HTR-8/SVneo (cell line): Measurements from ENCODE around the gene CDK11A.
"Not testable (repeated sequence)": the region's sequence is repeated elsewhere in the genome, so short reads cannot be mapped to it uniquely, and the experiment has no call there.

ENCODE experiments used
- DNase-seq: peaks from one replicate; pipeline ENCODE4 v3.0.0; 2011; ENCODE audit warnings: low spot score, mixed read lengths; ENCODE audit not compliant: insufficient read length
- FAIRE-seq: peaks from 2 replicates; lab custom pipeline; 2011; peaks lifted over from hg19 to GRCh38; lab: Jason Lieb, UNC

The CDK11A gene

DNA sequence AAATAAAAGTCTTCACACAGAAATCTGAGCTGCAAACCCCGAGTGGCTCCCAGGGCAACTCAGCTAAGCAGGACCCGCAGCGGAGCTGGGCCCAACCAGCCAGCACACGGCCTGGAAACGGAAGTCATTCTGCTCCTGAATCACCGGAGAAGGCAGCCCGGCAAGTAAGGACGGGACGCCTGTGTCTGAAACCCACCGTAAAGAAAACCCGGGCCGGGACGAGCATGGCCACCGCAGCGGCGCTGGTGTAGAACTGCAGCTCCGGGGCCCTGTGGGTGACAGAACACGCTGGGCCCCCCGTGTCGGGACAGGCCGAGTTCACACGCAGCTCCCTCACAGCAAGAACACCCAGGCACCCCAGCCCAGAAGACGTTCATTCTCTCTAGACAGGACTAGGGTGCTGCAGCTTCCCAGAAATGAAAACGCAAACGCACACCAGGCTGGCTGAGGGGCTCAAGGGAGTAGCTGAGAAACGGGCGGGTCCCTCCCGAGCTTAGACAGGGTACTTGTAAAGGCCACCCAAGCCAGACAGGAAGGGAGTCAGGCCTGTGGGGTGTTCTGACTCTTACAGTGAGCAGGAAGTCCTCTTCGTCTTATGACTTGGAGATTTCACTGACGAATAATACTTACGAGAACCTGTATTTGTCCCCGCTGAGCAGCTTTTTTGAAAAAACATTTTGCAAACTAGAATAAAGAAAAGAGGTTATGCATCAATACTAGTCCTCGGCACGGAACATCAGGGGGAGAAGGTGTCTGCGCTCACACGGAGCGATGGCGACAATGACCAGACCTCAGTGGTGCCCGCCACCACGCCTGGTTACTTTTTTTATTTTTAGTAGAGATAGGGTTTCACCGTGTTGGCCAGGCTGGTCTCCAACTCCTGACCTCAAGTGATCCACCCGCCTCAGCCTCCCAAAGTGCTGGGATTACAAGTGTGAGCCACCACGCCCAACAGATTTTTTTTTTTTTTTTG is 54.4 kb downstream of the CDK11A start:
- no peak for FAIRE-seq
- no peak for DNase-seq

- no peak for DNase-seq
- FAIRE-seq = no peak
These were observed 57.6 kb downstream of the CDK11A start for GRCh38 chr1:1666526-1666925.

DNA sequence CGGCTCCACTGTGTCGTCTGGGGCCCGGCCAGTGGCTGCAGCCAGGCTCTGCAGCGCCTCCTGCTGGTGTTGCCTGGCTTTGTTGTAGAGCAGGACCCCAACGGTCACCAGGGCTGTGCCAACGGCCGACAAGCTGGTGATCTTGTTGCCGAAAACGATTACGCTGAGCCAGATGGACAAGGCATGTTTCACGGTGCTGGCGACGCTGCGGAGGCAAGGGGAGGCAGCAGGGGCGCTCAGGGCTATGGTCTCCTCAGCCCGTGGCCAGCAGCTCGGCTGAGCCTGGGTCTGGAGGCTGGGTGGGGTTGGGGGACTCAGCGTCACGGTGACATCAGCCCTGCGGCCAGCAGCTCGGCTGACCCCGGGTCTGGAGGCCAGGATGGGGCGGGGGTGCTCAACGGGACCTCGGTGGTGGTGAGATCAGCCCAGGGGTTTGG is 58.3 kb downstream of the CDK11A start:
- DNase-seq (no peak), FAIRE-seq (no peak)

GRCh38 chr1:1664941-1665814 is 59.0 kb downstream of the CDK11A start:
- no peak for DNase-seq
- FAIRE-seq = no peak

DNA sequence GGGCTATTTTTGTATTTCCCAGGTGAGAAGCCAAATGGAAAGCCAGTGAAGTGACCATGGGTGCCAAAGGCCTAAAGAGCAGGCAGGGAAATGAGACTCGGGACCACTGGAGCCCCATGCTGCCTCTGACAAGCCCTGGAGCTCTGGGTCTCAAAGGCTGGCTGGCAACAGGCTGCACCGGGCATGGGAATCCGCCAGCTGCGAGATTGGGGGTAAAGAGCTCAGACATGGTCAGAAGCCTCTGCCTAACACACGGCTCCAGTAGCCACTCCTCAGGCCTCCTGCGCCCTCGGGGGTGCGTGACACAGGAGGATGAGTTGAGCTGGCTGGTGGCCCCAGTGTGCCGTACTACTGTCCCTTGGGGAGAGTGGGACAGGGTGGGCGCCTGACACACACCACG is 59.8 kb downstream of the CDK11A start:
- DNase-seq, FAIRE-seq: not testable (repeated sequence)

- not testable (repeated sequence) for DNase-seq, FAIRE-seq
These were observed 61.2 kb downstream of the CDK11A start for GRCh38 chr1:1662830-1663560.

- DNase-seq, FAIRE-seq: not testable (repeated sequence)
These were observed 61.8 kb downstream of the CDK11A start for GRCh38 chr1:1662392-1662791.

DNA sequence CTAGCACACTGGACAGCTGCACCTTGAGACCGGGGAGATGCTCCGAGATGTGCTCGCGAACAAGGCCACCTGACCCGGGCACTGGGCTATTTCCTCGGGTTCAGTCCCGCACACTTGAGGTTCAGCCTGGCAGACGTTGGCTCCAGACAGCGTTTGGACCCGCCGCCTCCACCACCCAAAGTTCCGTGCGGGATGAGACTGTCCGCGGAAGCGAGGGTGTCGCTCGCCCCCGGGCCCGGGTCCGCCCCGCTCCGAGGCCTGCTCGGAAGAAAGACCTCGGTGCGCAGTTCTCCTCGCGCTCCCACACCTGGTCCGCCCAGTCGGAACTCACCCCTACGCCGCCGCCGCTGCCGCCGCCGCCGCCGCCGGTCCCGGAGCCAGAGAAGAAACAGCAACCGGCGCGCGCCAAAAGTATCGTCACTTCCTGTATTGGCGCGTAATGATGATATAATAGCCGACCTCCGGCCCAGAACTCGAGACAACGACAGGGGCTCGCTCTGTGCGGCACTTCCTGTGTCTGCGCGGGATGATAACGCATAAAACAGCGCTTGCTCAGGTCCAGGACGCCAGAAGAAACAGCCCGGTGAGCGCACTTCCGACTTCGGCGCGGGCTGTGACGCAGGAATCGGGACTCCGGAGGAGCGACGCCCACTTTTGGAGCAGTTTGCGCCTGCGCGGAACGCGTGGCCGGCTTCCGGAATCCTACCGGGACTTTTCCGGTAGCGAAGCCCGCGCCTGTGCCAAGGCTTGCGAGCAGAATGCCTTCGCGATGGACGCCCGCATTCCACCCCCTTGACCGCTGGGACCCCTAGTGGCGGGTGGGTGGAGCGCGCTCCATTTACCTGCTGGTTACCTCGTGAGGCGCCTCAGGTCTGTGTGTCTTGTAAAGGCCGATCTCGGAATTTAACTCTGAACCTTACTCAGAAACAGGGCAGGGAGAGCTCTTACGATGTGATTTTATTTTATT is 65.3 kb downstream of the CDK11A start, which contains the start of gene CDK11B:
CDK11B (minus strand) TSS at position 422 of the 967 bp plus-strand sequence. CDS start 1,519 bp downstream, outside the sequence.
- FAIRE-seq (peak; percentile 52), DNase-seq (peak; percentile 84)
